HepG2 (cell line): ENCODE data around the gene CS. TPM values are rescaled to one million over a fixed set of nuclear protein-coding genes. Genes with fewer than 3 reads are reported as not detected.

ENCODE experiments used
- EP300 ChIP-seq, 3 experiments: sonication (generic) in 1 of 3; formaldehyde crosslinking in 1 of 3; IDR thresholded peaks; 2 replicates each; pipeline versions ENCODE4 v1.5.1 to v1.6.1; 2011 to 2020; ENCODE audit warnings: low read depth in 2 of 3, low read length in 2 of 3, borderline replicate concordance in 1 of 3, improper control_type of control experiment in 1 of 3, mild to moderate bottlenecking in 1 of 3, missing genetic modification reagents in 1 of 3, moderate library complexity in 1 of 3
- ISX ChIP-seq: sonication (generic); formaldehyde crosslinking; conservative IDR thresholded peaks from 2 replicates; pipeline ENCODE4 v1.5.0; 2020; ENCODE audit warnings: missing genetic modification reagents
- MXI1 ChIP-seq: IDR thresholded peaks from 3 replicates; pipeline ENCODE4 v1.6.1; 2012; ENCODE audit warnings: low read depth, low read length, inconsistent platforms, borderline replicate concordance
- NR0B2 ChIP-seq: sonication (generic); formaldehyde crosslinking; IDR thresholded peaks from 2 replicates; pipeline ENCODE4 v1.4.0; 2020; ENCODE audit warnings: mild to moderate bottlenecking, missing genetic modification reagents
- PHF20 ChIP-seq: sonication (generic); formaldehyde crosslinking; IDR thresholded peaks from 2 replicates; pipeline ENCODE4 v1.5.0; 2020; ENCODE audit warnings: mild to moderate bottlenecking, missing genetic modification reagents
- PHF5A ChIP-seq: IDR thresholded peaks from one replicate; pipeline ENCODE4 v1.6.1; 2018; ENCODE audit warnings: low read depth, missing genetic modification reagents; ENCODE audit not compliant: unreplicated experiment
- PRPF4 ChIP-seq: fragments of 200-400 bp; formaldehyde crosslinking; IDR thresholded peaks from 2 replicates; pipeline ENCODE4 v1.6.1; 2016; ENCODE audit warnings: low read length, low read depth; ENCODE audit not compliant: poor library complexity, severe bottlenecking
- RARG ChIP-seq: sonication (generic); formaldehyde crosslinking; IDR thresholded peaks from 2 replicates; pipeline ENCODE4 v1.4.0; 2020; ENCODE audit warnings: low read depth, mild to moderate bottlenecking, missing genetic modification reagents
- REST ChIP-seq, 2 experiments: IDR thresholded peaks; 2 replicates each; pipeline ENCODE4 v1.6.1; 2011 to 2012; ENCODE audit warnings: low read length in 2 of 2, borderline replicate concordance in 1 of 2, low read depth in 1 of 2, mild to moderate bottlenecking in 1 of 2, moderate library complexity in 1 of 2
- SNAPC2 ChIP-seq: sonication (generic); formaldehyde crosslinking; IDR thresholded peaks from 2 replicates; pipeline ENCODE4 v1.8.1; 2022; ENCODE audit warnings: mild to moderate bottlenecking, missing genetic modification reagents
- TCF12 ChIP-seq, 2 experiments: fragments of 450-650 bp in 1 of 2; sonication (generic) in 1 of 2; formaldehyde crosslinking in 1 of 2; IDR thresholded peaks; 2 replicates each; pipeline versions ENCODE4 v1.6.1 to v1.8.0; 2017 to 2022; ENCODE audit warnings: antibody characterized with exemption in 1 of 2, mild to moderate bottlenecking in 1 of 2, missing genetic modification reagents in 1 of 2, moderate library complexity in 1 of 2
- THAP11 ChIP-seq: IDR thresholded peaks from 2 replicates; pipeline ENCODE4 v1.6.1; 2016; ENCODE audit warnings: missing biosample characterization, missing genetic modification reagents
- ZFX ChIP-seq: sonication (generic); formaldehyde crosslinking; IDR thresholded peaks from 2 replicates; pipeline ENCODE4 v1.4.0; 2020; ENCODE audit warnings: mild to moderate bottlenecking, low read depth, missing genetic modification reagents, moderate library complexity
- ZNF431 ChIP-seq: sonication (generic); formaldehyde crosslinking; IDR thresholded peaks from 2 replicates; pipeline ENCODE4 v1.9.0; 2022; ENCODE audit warnings: missing genetic modification reagents, low read depth, mild to moderate bottlenecking, borderline replicate concordance
- ZNF580 ChIP-seq: IDR thresholded peaks from 2 replicates; pipeline ENCODE4 v1.6.1; 2016; ENCODE audit warnings: low read depth, borderline replicate concordance
- ZNF775 ChIP-seq: sonication (generic); formaldehyde crosslinking; IDR thresholded peaks from 2 replicates; pipeline ENCODE4 v1.4.0; 2020; ENCODE audit warnings: missing genetic modification reagents, mild to moderate bottlenecking, moderate library complexity, borderline replicate concordance
- polyA plus RNA-seq, 8 experiments: library from polyadenylated mRNA; depleted of rRNA in 3 of 8; stranded (reverse) in 7 of 8; unstranded in 1 of 8; fragments of >200 nt; fragmentation: Illumina TruSeq in 4 of 8; extraction: Trizol in 4 of 8; gene quantifications; 2 replicates each; pipeline versions ENCODE4 v1.2.1 to v1.2.3, GENCODE V29; 2011 to 2016; ENCODE audit warnings: low read depth in 4 of 8, missing spikeins in 1 of 8, mixed read lengths in 1 of 8; ENCODE audit not compliant: insufficient read depth in 1 of 8
- total RNA-seq, 5 experiments: library from RNA; depleted of rRNA; stranded (reverse); fragments of >200 nt; fragmentation: Illumina TruSeq; extraction: Trizol; gene quantifications; 2 replicates each; pipeline ENCODE4 v1.2.3, GENCODE V29; 2016; ENCODE audit warnings: low read depth in 1 of 5

CS gene
- total and polyA plus RNA-seq, 2 of the 13 experiments (the other 11 are each of a cell fraction or from before 2014, with no cell fraction given), result 173 to 175 TPM

- peak; percentile 85; the same call in 1 of the 2 replicates for TF ChIP-seq ZNF431 (CRISPR knock-in tag)
- 0 out of 4 replicates have a peak, but pooled peaks of 1 of the 2 experiments have one; percentile 32 for TF ChIP-seq EP300 (IDR thresholded peaks at IDR 0.05; ENCODE audit: low read depth in 2 of 2, low read length in 2 of 2)
- TF ChIP-seq EP300 (CRISPR knock-in tag; IDR thresholded peaks at IDR 0.05; ENCODE audit: borderline replicate concordance), result peak; percentile 5; the same call in 1 of the 2 replicates
- TF ChIP-seq ZNF775 (CRISPR knock-in tag), result no peak
- peak; percentile 85; the same call in 1 of the 3 replicates for TF ChIP-seq MXI1
- TF ChIP-seq REST (IDR thresholded peaks at IDR 0.05; ENCODE audit: borderline replicate concordance in 1 of 2, low read depth in 1 of 2, low read length in 2 of 2), result peak in 1 of 2 experiments; percentile 11; a peak in 1 of 4 replicates
- TF ChIP-seq ISX, result no peak
- TF ChIP-seq RARG, result no peak
- no peak for TF ChIP-seq TCF12 (IDR thresholded peaks at IDR 0.05)
- TF ChIP-seq TCF12 (CRISPR knock-in tag; IDR thresholded peaks at IDR 0.05), result no peak
- TF ChIP-seq SNAPC2 (CRISPR knock-in tag), result peak; percentile 37; the same call in 1 of the 2 replicates
- TF ChIP-seq THAP11 (CRISPR knock-in tag), result peak; percentile 50
- peak; percentile 87 for TF ChIP-seq ZFX (CRISPR knock-in tag)
- TF ChIP-seq PRPF4, result no peak
- peak; percentile 74; the same call in 1 of the 2 replicates for TF ChIP-seq NR0B2 (CRISPR knock-in tag)
- TF ChIP-seq PHF20 (CRISPR knock-in tag), result peak; percentile 58; the same call in 1 of the 2 replicates
- TF ChIP-seq PHF5A (CRISPR knock-in tag), result peak; percentile 78
- no peak; the same call in none of the 2 replicates for TF ChIP-seq ZNF580 (CRISPR knock-in tag)
Observed at GRCh38 chr12:56230432-56231183, 69.5 kb downstream of the CS start (continued).
